ENCODE results near the gene FUOM.
A peak's percentile ranks its signal among the peaks of the same experiment; 100 is the strongest.

Gene FUOM

GRCh38 chr10:133309720-133310398 lies 48.0 kb downstream of the FUOM start:
- DNase-seq: no peak

- DNase-seq: peak; percentile 65
These were observed 48.6 kb downstream of the FUOM start for GRCh38 chr10:133309100-133309719.

DNA sequence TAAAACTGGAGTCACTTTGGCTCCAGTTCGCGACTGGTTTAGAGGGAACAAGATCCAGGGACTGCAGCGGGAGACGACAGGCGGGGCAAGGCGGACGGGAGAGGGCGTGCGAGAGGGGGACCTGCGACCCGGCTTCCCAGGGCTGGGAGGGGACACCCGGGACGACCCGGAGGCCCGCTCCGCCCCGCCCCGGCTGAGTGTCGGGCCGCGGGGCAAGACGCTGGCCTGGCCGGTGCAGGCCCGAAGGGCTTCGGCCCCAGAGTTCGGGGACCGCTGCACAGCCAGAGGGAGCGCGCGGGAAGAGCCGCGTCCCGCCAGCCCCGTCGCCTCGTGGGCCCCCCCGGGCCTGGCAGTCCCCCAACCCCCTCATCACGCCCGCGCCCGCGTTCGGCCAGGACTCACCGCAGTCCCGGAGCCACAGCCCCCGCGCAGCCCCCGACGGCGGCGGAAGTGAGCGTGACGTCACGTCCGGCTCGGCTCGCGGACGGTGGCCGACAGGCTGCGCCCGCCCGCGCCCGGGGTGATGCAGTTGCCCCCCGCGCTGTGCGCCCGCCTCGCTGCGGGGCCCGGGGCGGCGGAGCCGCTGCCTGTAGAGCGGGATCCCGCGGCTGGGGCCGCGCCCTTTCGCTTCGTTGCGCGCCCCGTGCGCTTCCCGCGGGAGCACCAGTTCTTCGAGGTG lies 49.3 kb downstream of the FUOM start, which contains the start of the genes TUBGCP2 and ZNF511:
TSS of gene TUBGCP2 (minus strand) at position 452 of the 679 bp plus-strand sequence. CDS start 5,931 bp downstream, outside the sequence.
TSS of gene ZNF511 (plus strand) at position 494 of the 679 bp plus-strand sequence. CDS start at position 524, 30 bp downstream.
- DNase-seq: peak; percentile 55

DNA sequence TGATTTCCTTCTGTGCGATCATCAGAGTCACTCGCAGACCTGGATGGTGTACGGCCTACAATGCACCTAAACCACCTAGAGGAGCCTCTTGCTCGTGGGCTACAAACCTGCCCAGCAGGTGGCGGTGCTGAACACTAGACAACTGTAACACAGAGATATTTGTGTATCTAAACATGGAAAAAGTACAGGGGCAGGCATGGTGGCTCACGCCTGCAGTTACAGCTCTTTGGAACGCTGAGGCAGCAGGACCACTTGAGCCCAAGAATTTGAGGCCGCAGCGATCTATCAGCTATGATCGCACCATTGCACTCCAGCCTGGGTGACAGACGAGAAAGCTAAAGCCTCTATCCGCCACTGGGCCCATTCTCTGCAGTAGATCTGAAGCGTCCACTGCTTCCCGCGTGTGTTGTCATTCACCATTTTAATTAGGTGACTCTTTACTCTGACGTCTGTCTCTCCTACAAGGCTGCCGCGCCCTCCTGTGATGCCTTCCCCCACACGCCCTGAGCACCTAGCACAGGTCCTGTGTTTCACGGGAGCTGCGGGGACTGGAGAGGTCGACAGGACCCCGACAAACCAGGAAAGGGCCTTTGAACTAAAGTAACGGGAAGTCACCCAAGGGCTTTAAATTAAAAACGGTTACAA lies 49.9 kb downstream of the FUOM start:
- DNase-seq: peak; percentile 72

DNA sequence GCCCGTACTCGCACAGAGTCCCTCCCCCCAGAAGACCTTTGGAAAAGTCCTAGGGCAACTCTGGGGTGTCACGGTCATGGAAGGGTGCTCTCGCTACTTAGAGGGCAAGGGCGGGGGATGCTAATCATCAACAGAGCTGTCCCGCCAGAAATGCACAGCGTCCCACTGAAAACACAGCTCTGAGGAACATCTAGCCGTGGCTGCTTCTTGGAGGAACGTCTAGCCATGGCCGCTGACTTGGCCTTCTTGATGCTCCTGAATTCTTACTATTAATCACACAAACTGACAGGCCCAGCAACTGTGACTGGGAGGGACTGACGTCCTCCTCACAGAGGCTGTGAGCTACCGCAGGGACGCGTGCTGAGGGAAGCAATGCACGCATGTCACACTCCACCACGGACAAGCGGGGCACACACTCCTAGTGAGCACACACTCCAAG lies 50.9 kb downstream of the FUOM start:
- DNase-seq: no peak

DNA sequence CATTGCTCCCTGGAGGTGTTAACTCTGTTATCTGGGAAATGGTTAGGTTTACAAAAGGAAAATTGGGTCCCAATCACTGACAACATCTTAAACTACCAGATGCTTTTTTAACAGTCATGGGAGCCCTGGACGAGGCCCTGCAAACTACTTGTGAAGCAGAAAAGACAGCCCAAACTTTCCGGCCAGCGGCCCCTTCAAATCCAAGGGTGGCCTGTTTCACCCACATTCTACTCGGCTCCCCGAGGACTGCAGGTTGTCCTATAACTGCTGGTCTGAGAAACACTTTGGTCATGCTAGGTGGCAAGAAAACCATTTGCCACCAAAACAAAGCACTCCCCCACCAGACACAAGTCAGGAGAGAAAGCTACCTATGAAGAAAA lies 51.7 kb downstream of the FUOM start:
- DNase-seq: no peak
